Cerebellar nuclear complex (tissue), 1 donor: ENCODE results near the gene BUB3.

Experiments used
- DNase-seq, 2 experiments: peaks; one replicate each; lab custom pipeline; 2025; lab: John Stamatoyannopoulos, UW

The BUB3 gene, protein sequence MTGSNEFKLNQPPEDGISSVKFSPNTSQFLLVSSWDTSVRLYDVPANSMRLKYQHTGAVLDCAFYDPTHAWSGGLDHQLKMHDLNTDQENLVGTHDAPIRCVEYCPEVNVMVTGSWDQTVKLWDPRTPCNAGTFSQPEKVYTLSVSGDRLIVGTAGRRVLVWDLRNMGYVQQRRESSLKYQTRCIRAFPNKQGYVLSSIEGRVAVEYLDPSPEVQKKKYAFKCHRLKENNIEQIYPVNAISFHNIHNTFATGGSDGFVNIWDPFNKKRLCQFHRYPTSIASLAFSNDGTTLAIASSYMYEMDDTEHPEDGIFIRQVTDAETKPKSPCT

DNA sequence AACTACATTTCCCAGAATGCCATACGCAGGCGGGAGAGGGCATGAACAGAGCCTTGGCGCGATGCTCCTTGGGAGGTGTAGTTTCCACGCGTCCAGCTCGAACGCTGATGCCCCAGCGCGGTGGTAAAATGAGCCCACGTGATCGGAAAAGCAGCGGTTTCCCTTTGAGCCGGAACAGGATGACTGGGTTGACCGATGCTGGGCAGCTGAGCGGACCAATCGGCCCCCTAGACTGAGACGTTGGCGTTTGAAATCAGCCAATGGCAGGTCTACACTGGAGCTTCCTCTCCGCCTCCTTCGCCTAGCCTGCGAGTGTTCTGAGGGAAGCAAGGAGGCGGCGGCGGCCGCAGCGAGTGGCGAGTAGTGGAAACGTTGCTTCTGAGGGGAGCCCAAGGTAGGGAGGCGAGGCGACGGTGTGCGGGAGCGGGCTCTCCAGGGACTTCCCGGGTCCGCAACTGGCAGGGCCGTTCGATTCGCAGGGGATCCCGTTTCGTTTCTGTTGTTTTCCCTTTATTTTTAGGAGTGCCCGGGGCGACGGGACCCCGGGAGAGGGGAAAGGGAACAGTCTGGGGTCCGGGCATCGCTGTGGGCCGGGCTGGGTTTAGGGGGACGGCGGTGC lies at the start of gene BUB3:
TSS of gene BUB3 (plus strand) at position 311 of the 619 bp plus-strand sequence. CDS start 516 bp downstream, outside the sequence.
- peak; percentile 97 to 98 for DNase-seq

- no peak for DNase-seq
Measured at GRCh38 chr10:123109466-123109865, 44.7 kb upstream of the BUB3 start.

DNA sequence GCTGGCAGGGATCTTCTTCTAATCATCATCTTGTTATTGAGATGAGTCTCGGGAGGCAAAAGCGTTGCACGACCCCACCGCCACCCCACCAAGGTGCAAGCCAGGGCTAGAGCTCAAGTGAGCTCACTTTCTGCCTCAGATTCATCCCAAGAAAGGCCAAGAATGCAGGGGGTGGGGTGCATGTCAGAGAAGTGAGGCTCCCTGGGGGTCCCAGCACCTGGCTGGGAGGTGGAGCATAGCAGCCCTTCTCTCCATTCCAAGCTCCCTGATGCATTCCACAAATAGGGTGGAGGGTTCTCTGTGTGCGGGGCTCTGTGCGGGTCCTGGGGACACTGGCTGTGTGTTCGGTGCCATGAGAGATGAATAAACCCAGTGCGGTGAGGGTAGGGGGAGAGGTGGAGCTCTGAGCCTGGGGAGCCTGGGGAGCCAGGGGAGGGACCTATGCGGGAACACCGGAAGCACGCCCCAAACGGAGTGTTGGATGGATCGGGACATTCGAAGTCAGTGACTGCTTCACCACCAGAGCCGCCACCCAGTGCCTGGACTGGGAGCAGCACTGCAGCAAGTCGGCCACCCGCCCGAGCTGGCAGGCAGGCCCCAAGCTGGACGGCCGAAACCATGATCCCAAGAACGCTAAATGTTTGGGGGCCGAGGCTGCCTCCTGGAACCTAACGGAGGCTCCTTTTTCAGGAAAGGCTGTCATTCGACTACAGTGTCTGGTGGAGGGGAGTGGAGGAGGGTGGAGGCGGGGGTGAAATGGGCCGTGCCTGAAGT lies 36.4 kb upstream of the BUB3 start:
- DNase-seq, result no peak

DNA sequence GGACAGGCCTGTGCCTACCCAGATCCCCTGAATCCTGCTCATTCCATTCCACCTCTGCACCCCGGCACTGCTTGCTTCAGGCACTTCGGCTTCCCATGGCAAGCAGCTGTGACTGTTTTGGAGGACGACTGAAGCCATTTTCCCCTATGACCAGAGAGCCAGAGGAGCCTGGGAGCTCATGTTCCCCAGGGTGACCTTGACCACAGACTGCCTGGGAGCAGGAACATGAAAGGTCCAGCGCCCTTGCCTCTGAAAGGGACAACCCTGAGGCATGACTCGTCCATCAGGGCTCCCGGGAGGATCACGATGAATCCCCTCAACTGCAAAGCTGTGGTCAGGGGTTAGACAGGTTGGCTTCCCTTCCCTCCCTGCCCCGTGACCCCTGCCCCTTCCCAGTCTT lies 35.1 kb upstream of the BUB3 start:
- DNase-seq, result no peak

GRCh38 chr10:123126246-123126645 lies 28.0 kb upstream of the BUB3 start:
- DNase-seq, result no peak

GRCh38 chr10:123129618-123130271 lies 24.5 kb upstream of the BUB3 start:
- no peak for DNase-seq

GRCh38 chr10:123132576-123133477 lies 21.4 kb upstream of the BUB3 start:
- peak in 1 of 2 experiments; percentile 18 for DNase-seq

- no peak for DNase-seq
Measured at GRCh38 chr10:123133541-123134342, 20.5 kb upstream of the BUB3 start.

DNA sequence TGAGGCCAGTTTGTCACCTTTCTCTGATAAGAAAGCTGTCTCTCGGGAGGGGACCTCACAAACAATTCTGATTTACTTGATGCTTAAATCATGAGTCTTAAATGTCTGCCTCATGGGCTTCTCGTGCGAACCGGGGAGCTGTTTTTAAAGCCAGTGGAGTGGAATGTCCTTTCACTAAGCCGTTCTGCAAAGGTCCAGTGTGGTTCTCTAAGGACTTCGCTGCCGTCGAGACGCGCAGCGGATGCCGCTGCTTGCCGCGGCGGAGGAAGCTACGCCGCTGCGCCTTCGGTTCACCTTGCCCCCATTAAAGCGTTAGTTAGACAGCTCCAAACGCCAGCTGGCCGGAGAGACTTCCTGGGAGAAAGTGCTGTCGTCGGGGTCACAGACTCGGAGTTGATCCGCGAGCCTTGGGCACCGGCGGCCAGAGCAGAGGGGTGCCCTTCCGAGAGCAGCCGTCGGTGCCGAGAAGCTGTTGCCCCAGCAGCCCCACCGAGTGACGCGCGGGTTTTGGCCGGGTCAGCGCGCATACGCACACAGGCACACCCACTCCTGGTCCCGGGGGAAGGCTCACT lies 19.8 kb upstream of the BUB3 start:
- DNase-seq, result no peak

DNA sequence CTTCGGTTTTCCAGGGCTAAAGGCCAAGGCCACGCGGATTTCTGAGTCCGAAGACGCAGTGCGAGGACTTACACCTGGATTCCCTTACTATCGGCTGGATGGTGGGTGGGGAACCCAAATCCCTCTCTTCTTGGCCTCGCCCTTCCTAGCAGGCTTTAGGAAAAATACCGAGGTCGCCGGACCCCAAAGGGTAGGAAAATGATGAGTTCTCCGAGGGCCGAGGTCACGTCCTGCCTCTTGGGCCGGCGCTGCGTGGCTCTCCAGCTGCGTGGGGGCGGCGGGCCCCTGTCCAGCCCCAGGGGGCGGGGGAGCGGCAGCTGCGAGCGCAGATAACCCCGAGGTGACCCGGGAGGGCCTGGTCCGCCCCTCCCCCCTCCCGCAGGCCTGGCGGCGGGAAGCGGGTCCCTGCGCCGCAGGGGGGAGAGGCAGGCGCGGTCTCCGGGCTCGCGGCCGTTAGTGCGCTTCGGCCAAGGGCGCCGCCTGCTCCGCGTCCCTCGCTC lies 19.2 kb upstream of the BUB3 start:
- no peak for DNase-seq

DNA sequence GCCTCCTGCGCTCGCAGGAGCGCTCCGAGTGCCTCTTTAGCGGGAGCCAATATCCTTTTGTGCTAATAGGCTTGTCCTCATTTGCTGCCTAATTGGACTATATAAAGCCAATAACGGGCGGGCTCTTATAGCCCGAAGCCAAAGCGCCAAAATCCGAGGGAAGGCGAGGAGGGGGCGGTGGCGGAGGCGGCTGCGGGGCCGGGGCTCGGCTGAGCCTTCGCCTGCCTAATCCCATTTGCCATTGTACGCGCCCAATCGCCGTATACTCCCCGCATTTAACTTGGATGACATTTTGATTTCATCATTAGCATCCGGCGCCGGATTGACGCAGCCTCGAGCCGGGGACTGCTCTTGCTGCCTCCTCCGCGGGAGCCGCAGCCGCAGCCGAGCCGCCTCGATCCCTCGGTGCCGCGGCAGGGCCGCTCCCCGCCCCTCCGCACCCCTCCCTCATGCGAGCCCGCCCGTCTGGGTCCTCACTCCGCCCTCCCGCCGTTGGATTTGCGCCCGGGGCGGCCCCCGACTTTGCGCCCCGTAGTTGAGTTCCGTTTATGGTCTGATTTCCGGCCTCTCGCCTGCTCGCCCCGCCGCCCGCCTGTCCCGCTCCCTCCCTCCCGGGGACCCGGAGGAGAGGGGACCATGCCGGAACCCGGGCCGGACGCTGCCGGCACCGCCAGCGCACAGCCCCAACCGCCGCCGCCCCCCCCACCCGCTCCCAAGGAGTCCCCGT lies 18.6 kb upstream of the BUB3 start, which contains the start of gene HMX3:
TSS of gene HMX3 (plus strand) at position 556 of the 727 bp plus-strand sequence. CDS start at position 637, 81 bp downstream.
- no peak for DNase-seq

- DNase-seq, result no peak
Measured at GRCh38 chr10:123136221-123136805, 17.9 kb upstream of the BUB3 start.

GRCh38 chr10:123136806-123137642 lies 17.2 kb upstream of the BUB3 start:
- no peak for DNase-seq

GRCh38 chr10:123139165-123139520 lies 15.1 kb upstream of the BUB3 start:
- no peak for DNase-seq

DNA sequence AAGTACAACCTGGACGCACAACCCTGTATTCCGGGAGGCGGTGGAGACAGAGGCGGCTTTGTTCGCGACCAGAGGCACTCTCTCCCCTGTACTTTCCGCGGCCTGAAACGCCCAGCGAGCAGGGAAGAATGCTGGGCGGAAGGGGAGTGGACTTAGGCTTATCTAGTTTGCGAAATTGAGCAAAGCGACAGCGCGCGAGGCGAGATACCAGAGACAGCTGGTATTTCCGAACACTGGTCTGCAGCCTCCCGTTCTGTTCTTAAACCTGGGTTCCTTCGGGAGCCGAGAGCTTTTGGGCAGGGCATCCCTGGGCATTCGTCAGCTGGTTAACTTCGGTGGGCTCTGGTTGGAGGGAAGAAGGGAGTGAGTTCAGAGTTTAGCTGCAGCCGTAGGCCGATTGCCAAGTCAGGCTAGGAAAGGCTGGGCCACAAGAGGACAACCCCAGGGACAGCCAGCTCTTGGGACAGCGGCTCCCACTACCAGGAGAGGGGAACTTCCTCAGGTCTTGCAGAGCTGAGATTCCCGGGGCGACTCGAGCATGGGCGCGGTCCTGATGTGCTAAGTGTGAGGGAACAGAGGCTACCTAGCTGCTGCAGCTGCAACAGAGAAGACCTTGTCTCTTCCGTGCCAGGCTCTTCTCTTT lies 14.6 kb upstream of the BUB3 start:
- DNase-seq, result no peak

DNA sequence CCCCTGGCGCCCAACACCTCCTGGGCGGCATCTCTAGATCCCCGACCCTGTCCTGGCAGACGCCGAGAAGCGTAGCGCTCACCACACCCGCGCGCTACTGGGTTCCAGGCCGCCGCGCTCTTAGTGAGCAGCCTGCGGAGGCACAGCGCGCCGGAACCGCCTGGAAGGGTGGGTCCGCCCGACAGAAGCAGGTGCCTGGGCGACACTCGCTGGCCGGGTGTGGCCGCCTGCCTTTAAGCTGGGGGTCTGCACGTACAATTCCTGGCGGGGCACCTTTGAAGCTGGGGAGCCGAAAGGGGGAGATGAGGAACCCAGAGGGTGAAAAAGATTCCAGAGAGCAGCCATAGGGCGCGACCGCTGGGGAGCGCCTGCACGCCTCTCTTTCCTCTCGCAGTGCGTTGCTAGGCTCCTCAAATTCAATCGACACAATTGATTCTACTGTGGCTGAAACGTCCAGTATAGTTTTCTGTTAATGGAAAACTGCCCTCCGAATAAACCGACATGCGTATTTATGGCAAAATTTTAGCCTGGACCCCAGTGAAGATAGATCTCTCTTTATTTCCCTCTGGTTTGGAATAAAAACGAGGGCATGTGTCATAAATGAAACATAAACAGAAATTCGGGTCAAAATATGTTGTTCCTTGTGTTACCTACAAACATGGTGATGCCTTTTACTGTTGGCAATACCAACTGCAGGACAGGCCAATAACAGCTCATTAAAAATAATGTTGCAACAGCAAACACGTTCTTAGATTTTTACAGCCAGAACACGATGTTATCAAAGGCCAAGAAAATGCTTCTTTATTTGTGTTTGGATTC lies 13.8 kb upstream of the BUB3 start:
- no peak for DNase-seq
